SK-N-SH (cell line): ENCODE measurements around the gene NAPG. TPM values are rescaled to one million over a fixed set of nuclear protein-coding genes. Genes with fewer than 3 reads are reported as not detected.
"Not testable (repeated sequence)": the region's sequence is repeated elsewhere in the genome, so short reads cannot be mapped to it uniquely, and the experiment has no call there.

Experiments
- CTCF ChIA-PET: fragments of 300-600, 350-600 bp; formaldehyde crosslinking; extraction: SDS; loops from one replicate; lab custom pipeline; 2021; lab: Yijun Ruan, JAX
- POLR2A ChIA-PET: fragments of 350-600 bp; sonication (Branson Sonifier 250); formaldehyde crosslinking; extraction: SDS; loops from one replicate; lab custom pipeline; 2020; ENCODE audit warnings: antibody characterized with exemption, inconsistent platforms; lab: Yijun Ruan, JAX
- DNase-seq: peaks from one replicate; pipeline ENCODE4 v3.0.0; 2012
- H2AFZ ChIP-seq: fragments of 200-600 bp; sonication (generic); 2 replicates; pipeline ENCODE4 v1.8.1; 2016; ENCODE audit warnings: antibody characterized with exemption, mild to moderate bottlenecking, low read depth
- H3F3A ChIP-seq: fragments of 200-600 bp; sonication (generic); replicated peaks from 2 replicates; pipeline ENCODE3; 2016; ENCODE audit warnings: antibody characterized with exemption, mild to moderate bottlenecking; ENCODE audit not compliant: insufficient read depth
- H3K27ac ChIP-seq, 2 experiments: fragments of 200-500 bp in 1 of 2; fragments of 200-600 bp in 1 of 2; sonication (Bioruptor generic) in 1 of 2; sonication (generic), shearing (Covaris generic) in 1 of 2; 2 replicates each; pipeline versions ENCODE4 v1.5.1 to v1.6.1; 2014 to 2016; ENCODE audit warnings: low read depth in 2 of 2, inconsistent platforms in 1 of 2, low read length in 1 of 2, mild to moderate bottlenecking in 1 of 2, mixed read lengths in 1 of 2
- H3K27me3 ChIP-seq: fragments of 200-600 bp; sonication (generic), shearing (Covaris generic); 2 replicates; pipeline ENCODE4 v1.6.1; 2016; ENCODE audit warnings: mixed run types; ENCODE audit not compliant: insufficient read depth
- H3K36me3 ChIP-seq, 2 experiments: fragments of 200-500 bp in 1 of 2; fragments of 200-600 bp in 1 of 2; sonication (Bioruptor generic) in 1 of 2; sonication (generic) in 1 of 2; replicated peaks in 1 of 2; 2 replicates each; pipeline versions ENCODE3 to v1.5.1; 2014 to 2016; ENCODE audit warnings: low read length in 1 of 2, mild to moderate bottlenecking in 1 of 2; ENCODE audit not compliant: insufficient read depth in 2 of 2, control insufficient read depth in 1 of 2
- H3K4me1 ChIP-seq, 2 experiments: fragments of 200-500 bp in 1 of 2; fragments of 200-600 bp in 1 of 2; sonication (Bioruptor generic) in 1 of 2; sonication (generic), shearing (Covaris generic) in 1 of 2; 2 replicates each; pipeline versions ENCODE4 v1.5.1 to v1.6.1; 2014 to 2016; ENCODE audit warnings: low read depth in 1 of 2, low read length in 1 of 2, mixed run types in 1 of 2; ENCODE audit not compliant: insufficient read depth in 2 of 2, control insufficient read depth in 1 of 2
- H3K4me2 ChIP-seq: fragments of 200-600 bp; sonication (generic), shearing (Covaris generic); 2 replicates; pipeline ENCODE4 v1.6.1; 2017; ENCODE audit warnings: mixed run types
- H3K4me3 ChIP-seq, 2 experiments: fragments of 200-500 bp in 1 of 2; fragments of 200-600 bp in 1 of 2; sonication (Bioruptor generic) in 1 of 2; sonication (generic), shearing (Covaris generic) in 1 of 2; 2 replicates each; pipeline versions ENCODE4 v1.5.1 to v1.8.1; 2014 to 2016; ENCODE audit warnings: low read depth in 2 of 2, inconsistent platforms in 1 of 2, low read length in 1 of 2, mild to moderate bottlenecking in 1 of 2, mixed read lengths in 1 of 2, moderate library complexity in 1 of 2
- H3K79me2 ChIP-seq: fragments of 200-600 bp; sonication (generic); 2 replicates; pipeline ENCODE4 v1.8.1; 2017; ENCODE audit warnings: mild to moderate bottlenecking; ENCODE audit not compliant: insufficient read depth
- H3K9ac ChIP-seq: fragments of 200-600 bp; sonication (generic); 2 replicates; pipeline ENCODE4 v1.6.1; 2017; ENCODE audit warnings: mixed run types
- H3K9me2 ChIP-seq: fragments of 200-600 bp; sonication (generic); 2 replicates; pipeline ENCODE4 v1.6.1; 2017; ENCODE audit warnings: mixed run types
- H3K9me3 ChIP-seq: fragments of 200-600 bp; sonication (generic); 2 replicates; pipeline ENCODE4 v1.6.1; 2017; ENCODE audit warnings: mixed run types, mild to moderate bottlenecking, moderate library complexity
- H4K20me1 ChIP-seq: fragments of 200-600 bp; sonication (generic); 2 replicates; pipeline ENCODE4 v1.6.1; 2017; ENCODE audit warnings: mild to moderate bottlenecking, mixed run types; ENCODE audit not compliant: insufficient read depth
- CHD2 ChIP-seq: fragments of 150-350 bp; IDR thresholded peaks from 2 replicates; pipeline ENCODE4 v1.6.1; 2018; ENCODE audit warnings: low read length; ENCODE audit not compliant: partially characterized antibody
- GABPA ChIP-seq: IDR thresholded peaks from 2 replicates; pipeline ENCODE4 v1.4.0; 2012; ENCODE audit warnings: low read depth, mild to moderate bottlenecking
- NFIC ChIP-seq: IDR thresholded peaks from 2 replicates; pipeline ENCODE4 v1.4.0; 2012; ENCODE audit warnings: borderline replicate concordance
- REST ChIP-seq: IDR thresholded peaks from 2 replicates; pipeline ENCODE4 v1.6.1; 2012; ENCODE audit warnings: mild to moderate bottlenecking, low read depth, low read length, moderate library complexity
- WGBS: methylation state at CpG from one replicate; pipeline ENCODE4 v1.1.6; 2017; ENCODE audit warnings: low lambda C conversion rate; 5-methylcytosine and 5-hydroxymethylcytosine counted together
- polyA plus RNA-seq, 3 experiments: library from polyadenylated mRNA; depleted of rRNA; stranded (reverse); fragments of >200 nt; gene quantifications; 2 replicates each; pipeline ENCODE4 v1.2.3, GENCODE V29; 2012
- TF ChIP-seq, protein P1 (sequence below): IDR thresholded peaks from 2 replicates; pipeline ENCODE4; 2012

Gene NAPG
- polyA plus RNA-seq, 1 of the 3 experiments (the other 2 are of a cell fraction), result 9.2 TPM

- TF ChIP-seq, protein P1, sequence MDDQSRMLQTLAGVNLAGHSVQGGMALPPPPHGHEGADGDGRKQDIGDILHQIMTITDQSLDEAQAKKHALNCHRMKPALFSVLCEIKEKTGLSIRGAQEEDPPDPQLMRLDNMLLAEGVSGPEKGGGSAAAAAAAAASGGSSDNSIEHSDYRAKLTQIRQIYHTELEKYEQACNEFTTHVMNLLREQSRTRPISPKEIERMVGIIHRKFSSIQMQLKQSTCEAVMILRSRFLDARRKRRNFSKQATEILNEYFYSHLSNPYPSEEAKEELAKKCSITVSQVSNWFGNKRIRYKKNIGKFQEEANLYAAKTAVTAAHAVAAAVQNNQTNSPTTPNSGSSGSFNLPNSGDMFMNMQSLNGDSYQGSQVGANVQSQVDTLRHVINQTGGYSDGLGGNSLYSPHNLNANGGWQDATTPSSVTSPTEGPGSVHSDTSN, result no peak
These were observed 21.1 kb upstream of the NAPG start (continued) for GRCh38 chr18:10504723-10505122.

- H3K79me2 ChIP-seq, H3K27ac ChIP-seq, H3K27me3 ChIP-seq, POLR2A ChIA-PET, H3F3A ChIP-seq, H3K36me3 ChIP-seq, H3K9me2 ChIP-seq, H4K20me1 ChIP-seq, DNase-seq, H3K4me1 ChIP-seq, H2AFZ ChIP-seq, H3K4me2 ChIP-seq, H3K9ac ChIP-seq, H3K4me3 ChIP-seq: not testable (repeated sequence)
- peaks cover 15% of the 10 kb centered on the region; the same call in 1 of the 2 replicates for H3K9me3 ChIP-seq
- CTCF ChIA-PET, result interaction anchor here (0.6 kb wide), 1 partner anchor 25 kb away, joined by 3 read pairs; no protein-coding TSS in a partner anchor
- 84% methylated on average over 14 of the region's 19 CpGs for WGBS
These were observed 19.9 kb upstream of the NAPG start for GRCh38 chr18:10505892-10506291.

- no peak for DNase-seq
- TF ChIP-seq REST, result no peak
- H3K27me3 ChIP-seq, result no peaks in the 10 kb centered on the region
- H3K36me3 ChIP-seq, result no peaks in the 10 kb centered on the region
- no peak overlapping the region for H2AFZ ChIP-seq
- ChIA-PET CTCF (interaction anchor here (1.0 to 3.1 kb wide), 3 partner anchors 10 to 537 kb away, joined by 4 to 19 read pairs (median 6); no protein-coding TSS in a partner anchor), POLR2A (no interaction called here)
- peaks cover 15% of the 10 kb centered on the region; the same call in 1 of the 2 replicates for H3K9me3 ChIP-seq
- H3F3A ChIP-seq, result no peaks in the 10 kb centered on the region
- no peak overlapping the region for H3K4me2 ChIP-seq
- H3K9me2 ChIP-seq, result no peaks in the 10 kb centered on the region
- no peak overlapping the region for H3K27ac ChIP-seq
- no peaks in the 10 kb centered on the region for H3K4me1 ChIP-seq
- H3K79me2 ChIP-seq, result no peaks in the 10 kb centered on the region
- no peak overlapping the region for H3K9ac ChIP-seq
- H4K20me1 ChIP-seq, result no peaks in the 10 kb centered on the region
- no peak overlapping the region for H3K4me3 ChIP-seq
These were observed 17.2 kb upstream of the NAPG start for GRCh38 chr18:10508591-10508990.

DNA sequence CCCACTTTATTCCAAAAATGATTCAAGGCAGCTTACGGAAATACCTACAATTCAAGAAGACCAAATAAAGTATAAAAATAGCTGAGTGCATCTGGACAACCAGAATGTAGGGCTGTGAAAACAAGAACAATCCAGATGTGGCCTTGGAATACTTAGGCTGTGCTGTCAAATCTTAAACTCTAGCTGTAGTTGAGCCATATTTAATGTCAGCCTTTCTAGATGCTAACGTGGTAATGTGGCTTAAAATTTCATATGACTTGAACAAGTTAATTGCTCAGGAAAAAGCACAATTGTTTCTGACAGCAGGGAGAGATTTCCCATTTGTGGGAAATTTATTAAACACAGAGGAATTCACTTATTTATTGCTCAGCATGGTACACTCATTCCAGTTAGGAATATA lies 14.6 kb upstream of the NAPG start:
- H2AFZ ChIP-seq, result no peak overlapping the region
- no peaks in the 10 kb centered on the region for H3K36me3 ChIP-seq
- H3K9ac ChIP-seq, result no peak overlapping the region
- H3K4me1 ChIP-seq, result peaks cover 0 to 5% of the 10 kb centered on the region in 2 experiments; a peak in 1 of 4 replicates
- H3K4me2 ChIP-seq, result no peak overlapping the region
- POLR2A ChIA-PET, result no interaction called here
- no peak overlapping the region for H3K4me3 ChIP-seq
- no peaks in the 10 kb centered on the region; the same call in none of the 2 replicates for H3K27me3 ChIP-seq
- no peak for TF ChIP-seq GABPA
- no peak for TF ChIP-seq CHD2
- TF ChIP-seq NFIC, result no peak
- no peaks in the 10 kb centered on the region for H3K79me2 ChIP-seq
- DNase-seq, result no peak
- no peaks in the 10 kb centered on the region for H4K20me1 ChIP-seq
- no peaks in the 10 kb centered on the region for H3K9me2 ChIP-seq
- no peak overlapping the region for H3K27ac ChIP-seq
- WGBS, result 33% methylated on average over 2 of the region's 2 CpGs
- CTCF ChIA-PET, result interaction anchor here (1.0 to 3.1 kb wide), 3 partner anchors 8 to 560 kb away, joined by 3 to 19 read pairs (median 6); no protein-coding TSS in a partner anchor
- no peaks in the 10 kb centered on the region for H3F3A ChIP-seq
- 0 out of 2 replicates have a peak, but pooled peaks cover 6% of the 10 kb centered on the region for H3K9me3 ChIP-seq
